Endometrial microvascular endothelial cells (primary cell): ENCODE data around the gene ZC3H15. TPM values are rescaled to one million over a fixed set of nuclear protein-coding genes. Genes with fewer than 3 reads are reported as not detected.
"Not testable (repeated sequence)": the region's sequence is repeated elsewhere in the genome, so short reads cannot be mapped to it uniquely, and the experiment has no call there.

ENCODE experiments used
- in situ Hi-C: cut with HindIII; loops from 2 replicates; pipeline ENCODE4 v1.10.0; 2017; ENCODE audit warnings: low sequenced_read_pairs, low pct_unique_long_range_greater_than_20kb; ENCODE audit errors: inconsistent ontology term
- total RNA-seq: library from RNA; depleted of rRNA; stranded (reverse); fragments of >200 nt; gene quantifications from one replicate; pipeline ENCODE4 v1.2.3, GENCODE V29; 2015; ENCODE audit errors: inconsistent ontology term

The ZC3H15 gene
- total RNA-seq: 63.9 TPM

- in situ Hi-C loops: no loop called here
These were observed at the start of gene ZC3H15 for GRCh38 chr2:186485871-186486650. TSS of gene ZC3H15 (plus strand) at chr2:186486260. CDS start at chr2:186486383, 123 bp downstream.

GRCh38 chr2:186437719-186438118, 48.3 kb upstream of the ZC3H15 start:
- in situ Hi-C loops: no loop called here

GRCh38 chr2:186439673-186440095, 46.4 kb upstream of the ZC3H15 start:
- in situ Hi-C loops: not testable (repeated sequence)

GRCh38 chr2:186440506-186440905, 45.6 kb upstream of the ZC3H15 start:
- in situ Hi-C loops: no loop called here

GRCh38 chr2:186442885-186443284, 43.2 kb upstream of the ZC3H15 start:
- in situ Hi-C loops: no loop called here

- in situ Hi-C loops: no loop called here
These were observed 42.2 kb upstream of the ZC3H15 start for GRCh38 chr2:186443851-186444250.

- in situ Hi-C loops: no loop called here
These were observed 40.6 kb upstream of the ZC3H15 start for GRCh38 chr2:186445506-186445905.

GRCh38 chr2:186455613-186456012, 30.4 kb upstream of the ZC3H15 start:
- in situ Hi-C loops: no loop called here

- in situ Hi-C loops: no loop called here
These were observed 29.1 kb upstream of the ZC3H15 start for GRCh38 chr2:186456941-186457340.

GRCh38 chr2:186457908-186458307, 28.2 kb upstream of the ZC3H15 start:
- in situ Hi-C loops: no loop called here

- in situ Hi-C loops: no loop called here
These were observed 27.1 kb upstream of the ZC3H15 start for GRCh38 chr2:186459009-186459408.

- in situ Hi-C loops: no loop called here
These were observed 25.6 kb upstream of the ZC3H15 start for GRCh38 chr2:186460465-186460864.

GRCh38 chr2:186466743-186467142, 19.3 kb upstream of the ZC3H15 start:
- in situ Hi-C loops: no loop called here

- in situ Hi-C loops: no loop called here
These were observed 18.6 kb upstream of the ZC3H15 start for GRCh38 chr2:186467421-186467820.

- in situ Hi-C loops: not testable (repeated sequence)
These were observed 13.2 kb upstream of the ZC3H15 start for GRCh38 chr2:186472722-186473493.

- in situ Hi-C loops: not testable (repeated sequence)
These were observed 11.8 kb upstream of the ZC3H15 start for GRCh38 chr2:186474239-186474638.

GRCh38 chr2:186477790-186478189, 8.3 kb upstream of the ZC3H15 start:
- in situ Hi-C loops: no loop called here

GRCh38 chr2:186480991-186481390, 5.1 kb upstream of the ZC3H15 start:
- in situ Hi-C loops: no loop called here

GRCh38 chr2:186484062-186484735, 1.9 kb upstream of the ZC3H15 start:
- in situ Hi-C loops: no loop called here

GRCh38 chr2:186485576-186485870, 537 bp upstream of the ZC3H15 start:
- in situ Hi-C loops: no loop called here
